Raji (cell line): ENCODE data around the gene SDCCAG8.

Source experiments
- POLR2A ChIP-seq: IDR thresholded peaks from 2 replicates; pipeline ENCODE4 v1.6.1; 2011; ENCODE audit warnings: low read depth, low read length, control low read depth; ENCODE audit not compliant: insufficient read depth

Gene SDCCAG8

GRCh38 chr1:243493156-243494129, 237.6 kb downstream of the SDCCAG8 start:
- TF ChIP-seq POLR2A: no peak

- no peak for TF ChIP-seq POLR2A
Measured at GRCh38 chr1:243494741-243495431, 239.0 kb downstream of the SDCCAG8 start.

- no peak for TF ChIP-seq POLR2A
Measured at GRCh38 chr1:243495442-243496186, 239.8 kb downstream of the SDCCAG8 start.

- TF ChIP-seq POLR2A: no peak
Measured at GRCh38 chr1:243496187-243496646, 240.4 kb downstream of the SDCCAG8 start.

GRCh38 chr1:243496806-243497205, 241.0 kb downstream of the SDCCAG8 start:
- no peak for TF ChIP-seq POLR2A

- TF ChIP-seq POLR2A: no peak
Measured at GRCh38 chr1:243497939-243498681, 242.3 kb downstream of the SDCCAG8 start.

GRCh38 chr1:243499248-243499647, 243.4 kb downstream of the SDCCAG8 start:
- no peak for TF ChIP-seq POLR2A

- TF ChIP-seq POLR2A: no peak
Measured at GRCh38 chr1:243499711-243500110, 243.9 kb downstream of the SDCCAG8 start.

GRCh38 chr1:243500512-243500911, 244.7 kb downstream of the SDCCAG8 start:
- no peak for TF ChIP-seq POLR2A

GRCh38 chr1:243501002-243501401, 245.2 kb downstream of the SDCCAG8 start:
- TF ChIP-seq POLR2A: no peak

- TF ChIP-seq POLR2A: no peak
Measured at GRCh38 chr1:243503155-243503554, 247.3 kb downstream of the SDCCAG8 start.

GRCh38 chr1:243505986-243506689, 250.3 kb downstream of the SDCCAG8 start:
- TF ChIP-seq POLR2A: no peak

- TF ChIP-seq POLR2A: no peak
Measured at GRCh38 chr1:243507001-243507671, 251.3 kb downstream of the SDCCAG8 start.

GRCh38 chr1:243507672-243508302, 251.9 kb downstream of the SDCCAG8 start:
- TF ChIP-seq POLR2A: no peak
